SK-N-SH treated with all-trans-retinoic acid at 6 μM for 48 hours (cell line): ENCODE results near the gene STIM2.

Experiments
- ATAC-seq: fragments of 200-7000 bp; cut with Tn5 transposase; 3 replicates; pipeline ENCODE4 v1.9.1; 2020; ENCODE audit warnings: mild to moderate bottlenecking, moderate library complexity
- ARNTL ChIP-seq: fragments of 450-650 bp; formaldehyde crosslinking; IDR thresholded peaks from 2 replicates; pipeline ENCODE4 v1.5.0; 2020; ENCODE audit warnings: low read depth, mild to moderate bottlenecking, moderate library complexity, borderline replicate concordance
- BACH2 ChIP-seq: fragments of 250-450 bp; sonication (Bioruptor Pico); IDR thresholded peaks from 2 replicates; pipeline ENCODE4 v1.9.0; 2021; ENCODE audit warnings: mild to moderate bottlenecking, borderline replicate concordance
- CREB5 ChIP-seq: fragments of 250-450 bp; sonication (Bioruptor Pico); IDR thresholded peaks from 2 replicates; pipeline ENCODE4 v1.5.1; 2020; ENCODE audit warnings: low read depth, mild to moderate bottlenecking, moderate library complexity
- CSDC2 ChIP-seq: fragments of 250-450 bp; sonication (Bioruptor Pico); IDR thresholded peaks from 2 replicates; pipeline ENCODE4 v1.5.0; 2020; ENCODE audit warnings: mild to moderate bottlenecking, moderate library complexity
- CSRNP3 ChIP-seq: fragments of 250-450 bp; sonication (Bioruptor Pico); IDR thresholded peaks from 2 replicates; pipeline ENCODE4 v1.5.1; 2021; ENCODE audit warnings: mild to moderate bottlenecking, moderate library complexity
- ESRRG ChIP-seq: fragments of 250-450 bp; sonication (Bioruptor Pico); IDR thresholded peaks from 2 replicates; pipeline ENCODE4 v1.6.1; 2021; ENCODE audit warnings: mild to moderate bottlenecking
- GLIS3 ChIP-seq: fragments of 250-450 bp; sonication (Bioruptor Pico); IDR thresholded peaks from 2 replicates; pipeline ENCODE4 v1.5.0; 2020; ENCODE audit warnings: mild to moderate bottlenecking, moderate library complexity
- ISL1 ChIP-seq: fragments of 250-450 bp; sonication (Bioruptor Pico); IDR thresholded peaks from 2 replicates; pipeline ENCODE4 v2.1.2; 2022; ENCODE audit warnings: mild to moderate bottlenecking, moderate library complexity
- OSR1 ChIP-seq: fragments of 250-450 bp; sonication (Bioruptor Pico); IDR thresholded peaks from 2 replicates; pipeline ENCODE4 v1.8.0; 2022; ENCODE audit warnings: moderate library complexity, mild to moderate bottlenecking, inconsistent platforms
- PATZ1 ChIP-seq: fragments of 250-450 bp; sonication (Bioruptor Pico); IDR thresholded peaks from 2 replicates; pipeline ENCODE4 v1.8.0; 2020; ENCODE audit warnings: mild to moderate bottlenecking, moderate library complexity, borderline replicate concordance
- POU6F1 ChIP-seq: fragments of 250-450 bp; sonication (Bioruptor Pico); IDR thresholded peaks from 2 replicates; pipeline ENCODE4 v1.8.0; 2021; ENCODE audit warnings: low read depth, mild to moderate bottlenecking, moderate library complexity, borderline replicate concordance
- PPARA ChIP-seq: fragments of 250-450 bp; sonication (Bioruptor Pico); IDR thresholded peaks from 2 replicates; pipeline ENCODE4 v1.5.0; 2020; ENCODE audit warnings: mild to moderate bottlenecking, borderline replicate concordance
- RARB ChIP-seq: fragments of 250-450 bp; sonication (Bioruptor Pico); IDR thresholded peaks from 2 replicates; pipeline ENCODE4 v1.8.0; 2021; ENCODE audit warnings: mild to moderate bottlenecking, moderate library complexity
- SNAI2 ChIP-seq: fragments of 250-450 bp; sonication (Bioruptor Pico); IDR thresholded peaks from 2 replicates; pipeline ENCODE4 v1.5.0; 2020; ENCODE audit warnings: mild to moderate bottlenecking, moderate library complexity
- TCF4 ChIP-seq: fragments of 250-450 bp; sonication (Bioruptor Pico); IDR thresholded peaks from 2 replicates; pipeline ENCODE4 v1.8.0; 2021; ENCODE audit warnings: mild to moderate bottlenecking, moderate library complexity, borderline replicate concordance
- TOX ChIP-seq: fragments of 250-450 bp; sonication (Bioruptor Pico); IDR thresholded peaks from 2 replicates; pipeline ENCODE4 v1.8.0; 2021; ENCODE audit warnings: mild to moderate bottlenecking, moderate library complexity, borderline replicate concordance
- TSHZ2 ChIP-seq: fragments of 250-450 bp; sonication (Bioruptor Pico); IDR thresholded peaks from 2 replicates; pipeline ENCODE4 v1.5.0; 2020; ENCODE audit warnings: mild to moderate bottlenecking, moderate library complexity
- ZC3H10 ChIP-seq: fragments of 250-450 bp; sonication (Bioruptor Pico); IDR thresholded peaks from 2 replicates; pipeline ENCODE4 v1.5.1; 2021; ENCODE audit warnings: mild to moderate bottlenecking, moderate library complexity
- ZFP3 ChIP-seq: fragments of 250-450 bp; sonication (Bioruptor Pico); IDR thresholded peaks from 2 replicates; pipeline ENCODE4 v1.5.0; 2020; ENCODE audit warnings: mild to moderate bottlenecking, moderate library complexity
- ZNF565 ChIP-seq: fragments of 450-650 bp; formaldehyde crosslinking; conservative IDR thresholded peaks from 2 replicates; pipeline ENCODE4 v1.5.0; 2020; ENCODE audit warnings: low read depth, mild to moderate bottlenecking, moderate library complexity
- ZNF70 ChIP-seq: fragments of 450-650 bp; formaldehyde crosslinking; IDR thresholded peaks from 2 replicates; pipeline ENCODE4 v1.5.0; 2020; ENCODE audit warnings: mild to moderate bottlenecking, moderate library complexity

Gene STIM2

GRCh38 chr4:26937139-26937538 is 76.5 kb downstream of the STIM2 start:
- no peak for TF ChIP-seq TOX (CRISPR knock-in tag)
- no peak for TF ChIP-seq RARB
- no peak for TF ChIP-seq OSR1 (CRISPR knock-in tag)
- no peak for TF ChIP-seq ZFP3 (CRISPR knock-in tag)
- TF ChIP-seq ZNF70 (CRISPR knock-in tag) = no peak
- no peak for TF ChIP-seq ZC3H10 (CRISPR knock-in tag)
- TF ChIP-seq CSDC2 (CRISPR knock-in tag) = no peak
- TF ChIP-seq CREB5 = no peak
- TF ChIP-seq PATZ1 = no peak
- TF ChIP-seq SNAI2 = no peak
- no peak for TF ChIP-seq POU6F1 (CRISPR knock-in tag)
- TF ChIP-seq GLIS3 (CRISPR knock-in tag) = no peak
- TF ChIP-seq ESRRG (CRISPR knock-in tag) = no peak
- TF ChIP-seq ARNTL (CRISPR knock-in tag) = no peak
- no peak for TF ChIP-seq ISL1
- TF ChIP-seq PPARA (CRISPR knock-in tag) = no peak
- no peak for TF ChIP-seq TCF4 (CRISPR knock-in tag)
- TF ChIP-seq BACH2 = no peak
- TF ChIP-seq ZNF565 (CRISPR knock-in tag) = no peak
- TF ChIP-seq CSRNP3 (CRISPR knock-in tag) = no peak
- ATAC-seq = no peak

GRCh38 chr4:26937567-26937966 is 76.9 kb downstream of the STIM2 start:
- no peak for TF ChIP-seq POU6F1 (CRISPR knock-in tag)
- no peak for TF ChIP-seq CREB5
- TF ChIP-seq ISL1 = no peak
- no peak for TF ChIP-seq ZC3H10 (CRISPR knock-in tag)
- TF ChIP-seq, all 23 proteins: peak for 0
- ATAC-seq = no peak

GRCh38 chr4:26938516-26938915 is 77.9 kb downstream of the STIM2 start:
- no peak for TF ChIP-seq ZC3H10 (CRISPR knock-in tag)
- TF ChIP-seq ISL1 = no peak
- no peak for TF ChIP-seq PPARA (CRISPR knock-in tag)
- no peak for TF ChIP-seq ESRRG (CRISPR knock-in tag)
- TF ChIP-seq TSHZ2 = no peak
- no peak for TF ChIP-seq SNAI2
- TF ChIP-seq TOX (CRISPR knock-in tag) = no peak
- no peak for TF ChIP-seq ZFP3 (CRISPR knock-in tag)
- ATAC-seq = no peak
